ENCODE measurements around the gene SAMD4A. TPM values are rescaled to one million over a fixed set of nuclear protein-coding genes. Genes with fewer than 3 reads are reported as not detected.

The SAMD4A gene
- total and polyA plus RNA-seq, 2 of the 4 experiments (the other 2 are of a cell fraction), result 22.9 to 38.2 TPM

DNA sequence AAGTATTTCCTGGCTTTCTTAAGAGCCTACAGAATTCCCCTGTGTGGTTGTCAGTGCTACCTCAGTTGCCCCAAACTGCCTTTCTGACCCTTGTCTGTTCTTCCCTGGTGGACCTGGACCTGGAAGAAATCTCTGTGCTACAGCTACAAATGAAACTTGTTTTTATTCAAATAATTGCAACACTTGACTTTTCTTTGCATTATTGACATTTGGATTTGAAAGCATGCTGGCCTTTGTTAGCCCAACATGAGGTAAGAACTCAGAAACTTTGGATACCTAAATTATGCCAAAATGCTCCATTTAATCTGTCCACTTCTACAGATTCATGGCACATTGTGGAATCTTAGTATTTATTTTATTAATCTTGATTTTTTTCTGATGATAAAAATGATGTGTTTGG lies 142.9 kb downstream of the SAMD4A start:
- H2BK120ac ChIP-seq (ENCODE audit: low read depth, low read length), result no peak overlapping the region
- DNase-seq (no peak), ATAC-seq (ENCODE audit: low read depth) (no peak)
- H2AK9ac ChIP-seq (replicated peaks; ENCODE audit: low read depth, low read length, poor library complexity), result no peak overlapping the region
- no peak overlapping the region for H3K4me2 ChIP-seq (ENCODE audit: low read depth, low read length)
- dilution Hi-C loops (cut with HindIII; ENCODE audit: low sequenced_read_pairs, unreplicated experiment), result no loop called here
- H3K23ac ChIP-seq (ENCODE audit: low read depth, low read length), result no peak overlapping the region
- no peak overlapping the region for H3K9ac ChIP-seq (ENCODE audit: low read depth, low read length)
- no peak overlapping the region for H3K4ac ChIP-seq (ENCODE audit: low read depth, low read length)
- no peak for TF ChIP-seq RFX5 (IDR thresholded peaks at IDR 0.05; ENCODE audit: low read depth, low read length)
- no peak for TF ChIP-seq CEBPB (IDR thresholded peaks at IDR 0.05; ENCODE audit: low read depth, low read length)
- TF ChIP-seq MXI1 (IDR thresholded peaks at IDR 0.05; ENCODE audit: borderline replicate concordance, low read depth, low read length), result no peak
- TF ChIP-seq, protein P1, sequence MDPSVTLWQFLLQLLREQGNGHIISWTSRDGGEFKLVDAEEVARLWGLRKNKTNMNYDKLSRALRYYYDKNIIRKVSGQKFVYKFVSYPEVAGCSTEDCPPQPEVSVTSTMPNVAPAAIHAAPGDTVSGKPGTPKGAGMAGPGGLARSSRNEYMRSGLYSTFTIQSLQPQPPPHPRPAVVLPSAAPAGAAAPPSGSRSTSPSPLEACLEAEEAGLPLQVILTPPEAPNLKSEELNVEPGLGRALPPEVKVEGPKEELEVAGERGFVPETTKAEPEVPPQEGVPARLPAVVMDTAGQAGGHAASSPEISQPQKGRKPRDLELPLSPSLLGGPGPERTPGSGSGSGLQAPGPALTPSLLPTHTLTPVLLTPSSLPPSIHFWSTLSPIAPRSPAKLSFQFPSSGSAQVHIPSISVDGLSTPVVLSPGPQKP (IDR thresholded peaks at IDR 0.05; ENCODE audit: borderline replicate concordance, low read depth, low read length), result no peak
- no peak for TF ChIP-seq POLR2A (IDR thresholded peaks at IDR 0.05; ENCODE audit: low read depth, low read length)
- TF ChIP-seq, protein P2, sequence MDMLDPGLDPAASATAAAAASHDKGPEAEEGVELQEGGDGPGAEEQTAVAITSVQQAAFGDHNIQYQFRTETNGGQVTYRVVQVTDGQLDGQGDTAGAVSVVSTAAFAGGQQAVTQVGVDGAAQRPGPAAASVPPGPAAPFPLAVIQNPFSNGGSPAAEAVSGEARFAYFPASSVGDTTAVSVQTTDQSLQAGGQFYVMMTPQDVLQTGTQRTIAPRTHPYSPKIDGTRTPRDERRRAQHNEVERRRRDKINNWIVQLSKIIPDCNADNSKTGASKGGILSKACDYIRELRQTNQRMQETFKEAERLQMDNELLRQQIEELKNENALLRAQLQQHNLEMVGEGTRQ (IDR thresholded peaks at IDR 0.05; ENCODE audit: low read depth, low read length), result no peak
- TF ChIP-seq, protein P3, sequence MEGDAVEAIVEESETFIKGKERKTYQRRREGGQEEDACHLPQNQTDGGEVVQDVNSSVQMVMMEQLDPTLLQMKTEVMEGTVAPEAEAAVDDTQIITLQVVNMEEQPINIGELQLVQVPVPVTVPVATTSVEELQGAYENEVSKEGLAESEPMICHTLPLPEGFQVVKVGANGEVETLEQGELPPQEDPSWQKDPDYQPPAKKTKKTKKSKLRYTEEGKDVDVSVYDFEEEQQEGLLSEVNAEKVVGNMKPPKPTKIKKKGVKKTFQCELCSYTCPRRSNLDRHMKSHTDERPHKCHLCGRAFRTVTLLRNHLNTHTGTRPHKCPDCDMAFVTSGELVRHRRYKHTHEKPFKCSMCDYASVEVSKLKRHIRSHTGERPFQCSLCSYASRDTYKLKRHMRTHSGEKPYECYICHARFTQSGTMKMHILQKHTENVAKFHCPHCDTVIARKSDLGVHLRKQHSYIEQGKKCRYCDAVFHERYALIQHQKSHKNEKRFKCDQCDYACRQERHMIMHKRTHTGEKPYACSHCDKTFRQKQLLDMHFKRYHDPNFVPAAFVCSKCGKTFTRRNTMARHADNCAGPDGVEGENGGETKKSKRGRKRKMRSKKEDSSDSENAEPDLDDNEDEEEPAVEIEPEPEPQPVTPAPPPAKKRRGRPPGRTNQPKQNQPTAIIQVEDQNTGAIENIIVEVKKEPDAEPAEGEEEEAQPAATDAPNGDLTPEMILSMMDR (conservative IDR thresholded peaks at IDR 0.05; ENCODE audit: low read depth, low read length), result no peak
- no peak for TF ChIP-seq BHLHE40 (IDR thresholded peaks at IDR 0.05; ENCODE audit: low read depth, low read length)
- no peak for TF ChIP-seq RCOR1 (IDR thresholded peaks at IDR 0.05; ENCODE audit: insufficient replicate concordance, low read length)
- TF ChIP-seq SMC3 (IDR thresholded peaks at IDR 0.05; ENCODE audit: low read depth, low read length), result no peak
- no peak for TF ChIP-seq CHD1 (IDR thresholded peaks at IDR 0.05; ENCODE audit: low read depth, low read length)
- no peak for TF ChIP-seq RAD21 (IDR thresholded peaks at IDR 0.05; ENCODE audit: low read length)
- TF ChIP-seq FOS (IDR thresholded peaks at IDR 0.05; ENCODE audit: low read depth, low read length), result no peak
- no peak for TF ChIP-seq NFE2L2 (IDR thresholded peaks at IDR 0.05; ENCODE audit: low read depth, low read length)
- TF ChIP-seq MAFK (IDR thresholded peaks at IDR 0.05; ENCODE audit: low read depth, low read length), result no peak
- TF ChIP-seq MAZ (IDR thresholded peaks at IDR 0.05; ENCODE audit: borderline replicate concordance, low read depth, low read length), result no peak
- H3K56ac ChIP-seq (ENCODE audit: extremely low read depth, insufficient read depth, low read length), result no peak overlapping the region
- H2AK5ac ChIP-seq (ENCODE audit: low read depth, low read length), result no peak overlapping the region
- H4K5ac ChIP-seq (ENCODE audit: low read depth, low read length), result no peak overlapping the region
- no TSS peak for BruUV-seq (replicated peaks)
- in situ Hi-C loops (cut with MboI; ENCODE audit: low sequenced_read_pairs), result no loop called here
- intact Hi-C loops (cut with micrococcal nuclease), result no loop called here
- H4K91ac ChIP-seq (ENCODE audit: insufficient read depth, low read depth, low read length), result no peak overlapping the region
- H3K79me1 ChIP-seq (ENCODE audit: low read depth in 1 of 2, low read length in 2 of 2), result peaks cover 58 to 89% of the 10 kb centered on the region in 2 experiments
- no peak overlapping the region for H4K8ac ChIP-seq (ENCODE audit: low read depth in 2 of 2, low read length in 2 of 2)
- H3K14ac ChIP-seq (replicated peaks; ENCODE audit: low read depth, low read length), result no peak overlapping the region
- peaks cover 23% of the 10 kb centered on the region for H3K9me1 ChIP-seq (ENCODE audit: insufficient read depth, low read length)
- no peaks in the 10 kb centered on the region for H3K27me3 ChIP-seq (ENCODE audit: control insufficient read depth, insufficient read depth, low read length)
- no peak overlapping the region for H3K4me3 ChIP-seq (ENCODE audit: insufficient read depth, low read depth, low read length)
- no peak overlapping the region for H2BK20ac ChIP-seq (ENCODE audit: low read depth, low read length)
- H3K36me3 ChIP-seq (ENCODE audit: control insufficient read depth, insufficient read depth, low read length), result peaks cover 6% of the 10 kb centered on the region
- POLR2A ChIA-PET (ENCODE audit: unreplicated experiment), result no interaction called here
- H3K9me3 ChIP-seq (ENCODE audit: control insufficient read depth, insufficient read depth, low read length), result no peaks in the 10 kb centered on the region
- no peak overlapping the region for H2BK15ac ChIP-seq (ENCODE audit: low read depth, low read length)
- H2AFZ ChIP-seq (replicated peaks; ENCODE audit: low read length, poor library complexity), result no peak overlapping the region
- H3K27ac ChIP-seq (ENCODE audit: insufficient read depth, low read length), result no peak overlapping the region
- CTCF ChIA-PET, result no interaction called here
- H3K18ac ChIP-seq (ENCODE audit: low read depth, low read length), result no peak overlapping the region
- H2BK5ac ChIP-seq (ENCODE audit: low read depth, low read length, poor library complexity, severe bottlenecking), result no peak overlapping the region
- H4K20me1 ChIP-seq (ENCODE audit: insufficient read depth, low read length), result peaks cover 72% of the 10 kb centered on the region
- H3K4me1 ChIP-seq (ENCODE audit: control insufficient read depth, insufficient read depth, low read length), result peaks cover 14% of the 10 kb centered on the region
